CD4-positive, alpha-beta T cell (primary cell): ENCODE data around the gene OGG1. TPM values are rescaled to one million over a fixed set of nuclear protein-coding genes. Genes with fewer than 3 reads are reported as not detected.

Experiments used
- ATAC-seq: fragments of 200-7000 bp; cut with Tn5 transposase; one replicate; pipeline ENCODE4 v1.10.0; 2022; ENCODE audit warnings: mild to moderate bottlenecking; ENCODE audit not compliant: poor library complexity
- CTCF ChIA-PET: fragments of 350-600 bp; sonication (Branson Sonifier 250); formaldehyde crosslinking; loops from one replicate; lab custom pipeline; 2021; ENCODE audit warnings: antibody characterized with exemption, inconsistent platforms; lab: Charles Lee
- POLR2A ChIA-PET: fragments of 350-600 bp; sonication (Branson Sonifier 250); formaldehyde crosslinking; loops from one replicate; lab custom pipeline; 2021; ENCODE audit warnings: antibody characterized with exemption, inconsistent platforms; lab: Charles Lee
- DNase-seq, 14 experiments: peaks; one replicate each; pipeline ENCODE4 v3.0.0-alpha.2; 2013 to 2020; ENCODE audit warnings: mixed read lengths in 2 of 14
- H3K27ac ChIP-seq, 2 donors: one replicate each; pipeline versions ENCODE4 v1.5.1 to v1.7.0; 2013; ENCODE audit warnings: low read length in 2 of 2, low read depth in 1 of 2, mild to moderate bottlenecking in 1 of 2
- H3K27me3 ChIP-seq, 2 experiments: 1 replicate in 1 of 2; 2 replicates in 1 of 2; pipeline versions ENCODE4 v1.6.1 to v1.7.0; 2013; ENCODE audit warnings: low read length in 2 of 2, control low read depth in 1 of 2, mild to moderate bottlenecking in 1 of 2, moderate library complexity in 1 of 2; ENCODE audit not compliant: insufficient read depth in 2 of 2, control insufficient read depth in 1 of 2
- H3K36me3 ChIP-seq: one replicate; pipeline ENCODE4 v1.6.1; 2013; ENCODE audit warnings: low read length, control low read depth; ENCODE audit not compliant: insufficient read depth
- H3K4me1 ChIP-seq: one replicate; pipeline ENCODE4 v1.6.1; 2013; ENCODE audit warnings: low read length, control low read depth; ENCODE audit not compliant: insufficient read depth
- H3K4me3 ChIP-seq: one replicate; pipeline ENCODE4 v1.5.1; 2013; ENCODE audit warnings: mild to moderate bottlenecking, low read length, moderate library complexity
- H3K9me3 ChIP-seq, 2 experiments: 1 replicate in 1 of 2; 2 replicates in 1 of 2; pipeline versions ENCODE4 v1.6.1 to v1.7.0; 2013; ENCODE audit warnings: low read length in 2 of 2, mild to moderate bottlenecking in 2 of 2, control low read depth in 1 of 2, moderate library complexity in 1 of 2; ENCODE audit not compliant: control insufficient read depth in 1 of 2, insufficient read depth in 1 of 2
- H3K27ac Mint-ChIP-seq: one replicate; pipeline ENCODE4 v1.8.0; 2020; ENCODE audit warnings: mixed read lengths
- H3K27me3 Mint-ChIP-seq: one replicate; pipeline ENCODE4 v1.8.0; 2021; ENCODE audit warnings: mixed read lengths
- H3K36me3 Mint-ChIP-seq: one replicate; pipeline ENCODE4 v1.8.0; 2021; ENCODE audit warnings: low read depth, mixed read lengths
- H3K4me1 Mint-ChIP-seq: one replicate; pipeline ENCODE4 v1.8.0; 2021; ENCODE audit warnings: low read depth, mixed read lengths
- H3K4me3 Mint-ChIP-seq: one replicate; pipeline ENCODE4 v1.8.0; 2020; ENCODE audit warnings: mild to moderate bottlenecking, mixed read lengths
- H3K9me3 Mint-ChIP-seq: one replicate; pipeline ENCODE4 v1.8.0; 2020; ENCODE audit warnings: mixed read lengths
- intact Hi-C, 2 experiments: fragments of 100-400 bp; cut with DNase I in 1 of 2; cut with micrococcal nuclease in 1 of 2; formaldehyde crosslinking; loops; one replicate each; pipeline versions ENCODE4 v1.15.1 to v1.9.0; 2023 to 2025; cut with DNase I, micrococcal nuclease
- total RNA-seq, 174 experiments: library from RNA in 2 of 174; stranded (reverse) in 2 of 174; gene quantifications; one replicate each; pipeline ENCODE4 v1.2.3 and lab custom pipeline; 2021 to 2026
- TF ChIP-seq, protein P1 (sequence below): fragments of 200-600 bp; IDR thresholded peaks from one replicate; pipeline ENCODE4 v1.8.0; 2022; ENCODE audit warnings: antibody characterized with exemption, mild to moderate bottlenecking

Gene OGG1
- total RNA-seq, 2 experiments from 2014 or later: 7.1 to 8.9 TPM

DNA sequence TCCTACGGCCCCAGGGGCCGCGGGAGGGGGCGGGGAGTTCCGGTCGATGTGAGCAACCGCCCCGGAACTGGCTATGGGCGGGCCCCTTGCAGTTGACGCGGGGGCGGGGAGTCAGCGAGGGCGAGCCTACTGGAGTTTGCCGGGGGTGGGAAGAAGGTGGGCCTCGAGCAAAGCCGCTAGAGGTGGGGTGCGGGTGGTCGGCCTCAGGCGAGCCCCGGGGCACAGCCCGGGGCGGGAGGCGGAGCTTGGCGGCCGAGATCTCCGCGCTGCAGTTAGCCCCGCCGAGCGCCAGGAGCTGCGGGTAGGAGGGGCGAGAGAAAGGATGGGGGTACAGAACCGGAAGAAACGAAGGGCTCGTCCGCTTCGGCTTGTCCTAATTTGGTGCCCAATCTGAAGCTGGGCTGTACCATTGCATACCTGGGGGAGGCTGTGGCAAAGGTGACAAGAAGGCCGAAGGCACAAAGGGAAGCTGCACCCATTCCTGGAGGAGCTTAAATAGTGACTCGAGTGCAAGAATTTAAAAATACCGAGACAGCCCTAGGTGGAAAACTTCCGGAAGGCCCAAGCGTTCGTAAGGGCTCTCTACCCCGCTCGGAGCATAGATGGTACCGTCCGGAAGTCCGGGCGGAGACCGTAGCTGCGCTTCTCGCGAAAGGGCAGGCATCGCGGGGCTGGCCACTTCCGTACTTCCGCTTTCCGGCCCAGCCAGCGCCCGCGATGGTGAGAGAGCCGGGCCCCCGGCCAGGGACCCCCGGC, 42.8 kb downstream of the OGG1 start, which contains the start of the genes ARPC4 and TADA3:
TSS of gene ARPC4 (plus strand) at position 678 of the 756 bp plus-strand sequence. CDS start at position 718, 40 bp downstream.
TSS of gene TADA3 (minus strand) at position 69 of the 756 bp plus-strand sequence. CDS start 1,007 bp downstream, outside the sequence.
- peak within 1 kb of the TSS; percentile 95 to 98 for H3K27ac ChIP-seq
- H3K36me3 ChIP-seq: peaks cover 56% of the 10 kb centered on the region
- TF ChIP-seq, protein P1, sequence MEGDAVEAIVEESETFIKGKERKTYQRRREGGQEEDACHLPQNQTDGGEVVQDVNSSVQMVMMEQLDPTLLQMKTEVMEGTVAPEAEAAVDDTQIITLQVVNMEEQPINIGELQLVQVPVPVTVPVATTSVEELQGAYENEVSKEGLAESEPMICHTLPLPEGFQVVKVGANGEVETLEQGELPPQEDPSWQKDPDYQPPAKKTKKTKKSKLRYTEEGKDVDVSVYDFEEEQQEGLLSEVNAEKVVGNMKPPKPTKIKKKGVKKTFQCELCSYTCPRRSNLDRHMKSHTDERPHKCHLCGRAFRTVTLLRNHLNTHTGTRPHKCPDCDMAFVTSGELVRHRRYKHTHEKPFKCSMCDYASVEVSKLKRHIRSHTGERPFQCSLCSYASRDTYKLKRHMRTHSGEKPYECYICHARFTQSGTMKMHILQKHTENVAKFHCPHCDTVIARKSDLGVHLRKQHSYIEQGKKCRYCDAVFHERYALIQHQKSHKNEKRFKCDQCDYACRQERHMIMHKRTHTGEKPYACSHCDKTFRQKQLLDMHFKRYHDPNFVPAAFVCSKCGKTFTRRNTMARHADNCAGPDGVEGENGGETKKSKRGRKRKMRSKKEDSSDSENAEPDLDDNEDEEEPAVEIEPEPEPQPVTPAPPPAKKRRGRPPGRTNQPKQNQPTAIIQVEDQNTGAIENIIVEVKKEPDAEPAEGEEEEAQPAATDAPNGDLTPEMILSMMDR: no peak
- no peaks in the 10 kb centered on the region for H3K9me3 Mint-ChIP-seq
- peak within 1 kb of the TSS; percentile 99 for H3K4me3 ChIP-seq
- H3K27ac Mint-ChIP-seq: peak within 1 kb of the TSS; percentile 99
- H3K4me1 Mint-ChIP-seq: peaks cover 76% of the 10 kb centered on the region
- no peaks in the 10 kb centered on the region for H3K9me3 ChIP-seq
- ATAC-seq: peak; percentile 85
- ChIA-PET POLR2A (interaction anchor here (0.8 to 2.7 kb wide), 34 partner anchors 11 to 528 kb away, joined by 3 to 64 read pairs (median 5); partner anchors contain the start of genes BRPF1, CAMK1, CRELD1 and EMC3), CTCF (interaction anchor here (0.6 to 1.5 kb wide), 5 partner anchors 16 to 140 kb away, joined by 4 to 8 read pairs (median 6); partner anchors contain the start of genes CRELD1 and OGG1)
- peaks cover 64% of the 10 kb centered on the region for H3K4me1 ChIP-seq
- H3K4me3 Mint-ChIP-seq: peak within 1 kb of the TSS; percentile 99
- intact Hi-C loops: loop anchor here (1.0 to 10.0 kb wide), 11 partner anchors 16 to 530 kb away; partner anchors contain the start of genes BRPF1 (in 2 of the 2), MTMR14 (in 2 of the 2), EMC3 (in 1 of the 2) and RPUSD3 (in 1 of the 2)
- peak; percentile 82 to 96 (median 88) for DNase-seq
- no peaks in the 10 kb centered on the region for H3K27me3 Mint-ChIP-seq
- H3K27me3 ChIP-seq: no peaks in the 10 kb centered on the region
- peaks cover 73% of the 10 kb centered on the region for H3K36me3 Mint-ChIP-seq

DNA sequence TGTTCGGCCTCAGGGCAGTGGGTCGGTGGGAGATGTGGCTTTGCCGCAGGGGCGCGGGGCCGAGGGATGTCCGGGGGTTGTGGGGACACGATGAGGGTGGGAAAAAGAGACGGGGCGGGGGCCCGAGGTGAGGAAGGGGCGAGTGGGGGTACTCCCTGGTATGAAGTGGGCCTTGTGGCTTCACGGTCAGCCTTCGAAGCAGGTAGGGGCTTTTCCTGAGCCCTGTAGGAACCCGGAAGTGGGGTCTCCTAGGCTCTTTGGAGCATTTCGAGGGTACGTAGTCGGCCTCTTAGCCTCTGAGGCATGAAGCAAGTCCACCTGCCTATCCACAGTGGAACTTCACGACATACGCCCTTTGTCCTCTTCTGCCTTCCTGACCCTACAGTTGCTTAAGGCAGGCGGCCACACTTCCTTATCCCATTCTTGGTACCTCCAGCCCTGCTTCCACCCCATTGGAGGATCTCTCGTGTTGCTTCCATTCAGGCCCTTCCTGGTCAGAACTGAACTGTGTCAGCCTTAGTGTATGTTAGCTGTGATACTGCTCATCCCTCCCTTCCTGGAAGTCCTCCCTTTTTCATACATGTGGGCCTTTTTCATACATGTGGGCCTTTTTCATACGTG, 43.5 kb downstream of the OGG1 start:
- Mint-ChIP-seq H3K36me3 (peaks cover 76% of the 10 kb centered on the region), H3K27me3 (no peaks in the 10 kb centered on the region), H3K4me1 (peaks cover 79% of the 10 kb centered on the region), H3K27ac (peak overlapping the region; percentile 99), H3K4me3 (peak overlapping the region; percentile 99), H3K9me3 (no peaks in the 10 kb centered on the region)
- peak overlapping the region; percentile 95 to 98 for H3K27ac ChIP-seq
- TF ChIP-seq, protein P1: no peak
- H3K4me1 ChIP-seq: peaks cover 62% of the 10 kb centered on the region
- intact Hi-C loops: loop anchor here (1.0 to 10.0 kb wide), 9 partner anchors 16 to 529 kb away; partner anchors contain the start of genes MTMR14 (in 2 of the 2), BRPF1 (in 1 of the 2), EMC3 (in 1 of the 2) and RPUSD3 (in 1 of the 2)
- H3K36me3 ChIP-seq: peaks cover 58% of the 10 kb centered on the region
- no peaks in the 10 kb centered on the region for H3K27me3 ChIP-seq
- peak in 4 of 14 experiments; percentile 7 to 61 (median 44) for DNase-seq
- no peak for ATAC-seq
- CTCF ChIA-PET: interaction anchor here (1.0 to 1.5 kb wide), 4 partner anchors 15 to 140 kb away, joined by 5 to 8 read pairs (median 6); partner anchors contain the start of genes CRELD1 and OGG1
- H3K4me3 ChIP-seq: peak overlapping the region; percentile 99
- POLR2A ChIA-PET: interaction anchor here (0.7 to 2.7 kb wide), 34 partner anchors 10 to 527 kb away, joined by 3 to 64 read pairs (median 5); partner anchors contain the start of genes BRPF1, CAMK1, CRELD1 and EMC3
- no peaks in the 10 kb centered on the region for H3K9me3 ChIP-seq

DNA sequence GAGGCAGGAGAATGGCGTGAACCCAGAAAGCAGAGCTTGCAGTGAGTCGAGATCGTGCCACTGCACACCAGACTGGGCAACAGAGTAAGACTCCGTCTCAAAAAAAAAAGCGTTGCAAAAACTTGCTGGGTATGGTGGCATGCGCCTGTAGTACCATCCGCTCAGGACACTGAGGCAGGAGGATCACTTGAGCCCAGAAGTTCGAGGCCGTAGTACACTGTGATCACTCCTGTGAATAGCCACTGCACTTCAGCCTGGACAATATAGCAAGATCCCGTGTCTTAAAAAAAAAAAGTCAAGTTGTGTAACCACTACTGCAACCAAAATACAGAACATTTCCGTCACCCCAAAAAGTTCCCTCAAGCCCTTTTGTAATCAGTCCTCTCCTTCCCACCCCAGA, 44.6 kb downstream of the OGG1 start:
- H3K36me3 ChIP-seq: peaks cover 61% of the 10 kb centered on the region
- no peaks in the 10 kb centered on the region for H3K9me3 Mint-ChIP-seq
- H3K27me3 Mint-ChIP-seq: no peaks in the 10 kb centered on the region
- DNase-seq (no peak), ATAC-seq (no peak)
- no peak overlapping the region for H3K27ac ChIP-seq
- peak overlapping the region; percentile 78 for H3K27ac Mint-ChIP-seq
- peaks cover 75% of the 10 kb centered on the region for H3K4me1 Mint-ChIP-seq
- H3K9me3 ChIP-seq: no peaks in the 10 kb centered on the region
- CTCF ChIA-PET: interaction anchor here (1.3 kb wide), 1 partner anchor 14 kb away, joined by 3 read pairs; no protein-coding TSS in a partner anchor
- peaks cover 62% of the 10 kb centered on the region for H3K4me1 ChIP-seq
- POLR2A ChIA-PET: interaction anchor here (2.3 to 2.4 kb wide), 2 partner anchors 13 to 63 kb away, joined by 26 to 30 read pairs; partner anchors contain the start of gene BRPF1
- intact Hi-C loops: loop anchor here (2.0 to 10.0 kb wide), 6 partner anchors 48 to 528 kb away; partner anchors contain the start of genes BRPF1 (in 1 of the 2), EMC3 (in 1 of the 2), JAGN1 (in 1 of the 2) and RPUSD3 (in 1 of the 2)
- TF ChIP-seq, protein P1: no peak
- peak overlapping the region; percentile 99 for H3K4me3 ChIP-seq
- H3K27me3 ChIP-seq: no peaks in the 10 kb centered on the region
- peak overlapping the region; percentile 89 for H3K4me3 Mint-ChIP-seq
- H3K36me3 Mint-ChIP-seq: peaks cover 78% of the 10 kb centered on the region
